Body of pancreas (tissue), 4 donors: ENCODE data around the gene SEC22C. TPM values are rescaled to one million over a fixed set of nuclear protein-coding genes. Genes with fewer than 3 reads are reported as not detected.
"Not testable (repeated sequence)": the region's sequence is repeated elsewhere in the genome, so short reads cannot be mapped to it uniquely, and the experiment has no call there.

Source experiments
- ATAC-seq: fragments of 150-250 bp; one replicate; pipeline ENCODE4 v1.9.1; 2016
- DNase-seq, 4 donors: peaks; one replicate each; pipeline ENCODE4 v3.0.0-alpha.2; 2019
- H3K27ac ChIP-seq, 4 donors: fragments of 200-600 bp; sonication (generic); 1 replicate in 3 of 4; 2 replicates in 1 of 4; pipeline versions ENCODE4 v1.5.1 to v1.6.1; 2016 to 2019; ENCODE audit warnings: mild to moderate bottlenecking in 1 of 4, mixed read lengths in 1 of 4, moderate library complexity in 1 of 4
- H3K27me3 ChIP-seq, 2 donors: fragments of 200-600 bp; sonication (generic); one replicate each; pipeline ENCODE4 v1.6.0; 2016; ENCODE audit warnings: mild to moderate bottlenecking in 1 of 2
- H3K36me3 ChIP-seq, 2 donors: fragments of 200-600 bp; sonication (generic); replicated peaks in 1 of 2; 2 replicates each; pipeline ENCODE4 v1.5.1; 2016; ENCODE audit warnings: low read depth in 2 of 2; ENCODE audit not compliant: insufficient read depth in 1 of 2
- H3K4me1 ChIP-seq: fragments of 200-600 bp; sonication (generic); one replicate; pipeline ENCODE4 v1.6.0; 2016
- H3K4me3 ChIP-seq, 2 donors: fragments of 200-600 bp; sonication (generic); 1 replicate in 1 of 2; 2 replicates in 1 of 2; pipeline ENCODE4 v1.5.1; 2016 to 2019
- H3K9me3 ChIP-seq, 3 donors: fragments of 200-600 bp; sonication (generic); 1 replicate in 2 of 3; 2 replicates in 1 of 3; pipeline ENCODE4 v1.5.1; 2016
- POLR2A ChIP-seq, 3 donors: fragments of 450-650 bp; IDR thresholded peaks; one replicate each; pipeline ENCODE4 v1.6.1; 2016; ENCODE audit warnings: antibody characterized with exemption in 3 of 3, mild to moderate bottlenecking in 2 of 3
- WGBS, 2 donors: methylation state at CpG; one replicate each; pipeline ENCODE4 v1.1.5; 2017; 5-methylcytosine and 5-hydroxymethylcytosine counted together
- intact Hi-C: fragments of 100-400 bp; cut with DNase I; formaldehyde crosslinking; loops from one replicate; pipeline ENCODE4 v1.15.1; 2023
- total RNA-seq, 2 donors: library from RNA; depleted of rRNA; stranded (reverse); fragments of >200 nt; gene quantifications; one replicate each; pipeline ENCODE4 v1.1.0, GENCODE V29; 2016
- TF ChIP-seq, protein P1 (sequence below), 7 experiments: fragments of 450-650 bp in 4 of 7; fragments of 200-600 bp in 3 of 7; sonication (generic) in 3 of 7; IDR thresholded peaks; one replicate each; pipeline ENCODE4 v1.5.1; 2016 to 2019; ENCODE audit warnings: antibody characterized with exemption in 7 of 7

Gene SEC22C
- total RNA-seq, 2 donors from 2014 or later: 23.1 to 30.9 TPM

DNA sequence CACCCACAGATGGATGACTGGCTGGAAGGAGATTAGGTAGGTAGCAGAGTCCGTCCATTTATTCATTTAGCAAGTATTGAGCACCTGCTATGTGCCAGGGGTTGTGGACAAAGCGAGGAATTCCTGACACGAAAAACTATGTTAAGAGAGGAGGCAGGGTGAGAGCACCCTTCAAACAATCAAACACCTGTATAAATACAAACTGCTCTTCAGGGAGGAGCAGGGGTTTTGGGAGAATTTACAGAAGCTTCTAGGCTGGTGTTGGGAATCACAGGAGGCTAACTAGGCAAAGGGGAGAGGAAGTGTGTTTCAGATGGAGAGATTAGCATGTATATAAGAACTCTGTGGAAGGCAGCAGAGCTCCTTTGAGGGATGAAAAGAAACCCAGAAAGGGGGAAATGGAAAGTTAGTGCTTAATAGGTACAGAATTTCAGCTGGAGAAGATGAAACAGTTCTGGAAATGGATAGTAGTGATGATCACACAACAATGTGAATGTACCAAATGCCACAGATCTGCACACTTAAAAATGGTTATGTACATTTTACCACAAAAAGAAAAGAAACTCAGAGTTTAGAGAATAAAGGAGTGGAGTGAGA, 805 bp upstream of the SEC22C start:
- H3K27me3 ChIP-seq: no peaks in the 10 kb centered on the region
- H3K9me3 ChIP-seq: no peaks in the 10 kb centered on the region
- H3K27ac ChIP-seq: peak overlapping the region; percentile 74 to 93 (median 90)
- peaks cover 23% of the 10 kb centered on the region for H3K4me1 ChIP-seq
- WGBS, 2 donors: 0 to 1% methylated on average over 3 of the region's 3 CpGs
- no peak for TF ChIP-seq POLR2A (IDR thresholded peaks at IDR 0.05)
- TF ChIP-seq, protein P1, sequence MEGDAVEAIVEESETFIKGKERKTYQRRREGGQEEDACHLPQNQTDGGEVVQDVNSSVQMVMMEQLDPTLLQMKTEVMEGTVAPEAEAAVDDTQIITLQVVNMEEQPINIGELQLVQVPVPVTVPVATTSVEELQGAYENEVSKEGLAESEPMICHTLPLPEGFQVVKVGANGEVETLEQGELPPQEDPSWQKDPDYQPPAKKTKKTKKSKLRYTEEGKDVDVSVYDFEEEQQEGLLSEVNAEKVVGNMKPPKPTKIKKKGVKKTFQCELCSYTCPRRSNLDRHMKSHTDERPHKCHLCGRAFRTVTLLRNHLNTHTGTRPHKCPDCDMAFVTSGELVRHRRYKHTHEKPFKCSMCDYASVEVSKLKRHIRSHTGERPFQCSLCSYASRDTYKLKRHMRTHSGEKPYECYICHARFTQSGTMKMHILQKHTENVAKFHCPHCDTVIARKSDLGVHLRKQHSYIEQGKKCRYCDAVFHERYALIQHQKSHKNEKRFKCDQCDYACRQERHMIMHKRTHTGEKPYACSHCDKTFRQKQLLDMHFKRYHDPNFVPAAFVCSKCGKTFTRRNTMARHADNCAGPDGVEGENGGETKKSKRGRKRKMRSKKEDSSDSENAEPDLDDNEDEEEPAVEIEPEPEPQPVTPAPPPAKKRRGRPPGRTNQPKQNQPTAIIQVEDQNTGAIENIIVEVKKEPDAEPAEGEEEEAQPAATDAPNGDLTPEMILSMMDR (IDR thresholded peaks at IDR 0.05): no peak
- H3K36me3 ChIP-seq: no peaks in the 10 kb centered on the region
- DNase-seq (no peak), ATAC-seq (no peak)
- H3K4me3 ChIP-seq: peak overlapping the region in 1 of 2 donors; percentile 69
- intact Hi-C loops: no loop called here

DNA sequence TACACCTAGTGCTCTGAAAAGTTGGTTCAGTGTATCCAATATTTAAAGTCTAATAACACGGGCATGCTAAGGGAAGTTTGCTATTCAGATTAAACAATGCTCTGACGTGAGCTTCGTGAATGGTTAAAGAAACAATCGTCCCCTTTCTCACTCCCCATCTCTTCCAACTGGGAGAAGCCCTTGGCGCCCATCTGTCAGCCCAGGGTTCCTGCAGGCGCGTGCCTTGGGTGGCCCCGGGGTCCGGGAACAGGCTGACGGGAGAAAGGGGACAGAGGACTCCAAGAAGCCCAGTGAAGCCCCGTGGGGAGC, 413 bp downstream of the SEC22C start:
- peak overlapping the region; percentile 64 to 69 for H3K4me3 ChIP-seq
- ATAC-seq (no peak), DNase-seq (no peak)
- peak overlapping the region; percentile 74 to 93 (median 90) for H3K27ac ChIP-seq
- H3K9me3 ChIP-seq: no peaks in the 10 kb centered on the region
- intact Hi-C loops: no loop called here
- TF ChIP-seq POLR2A (IDR thresholded peaks at IDR 0.05): no peak
- TF ChIP-seq, protein P1 (IDR thresholded peaks at IDR 0.05): no peak
- H3K27me3 ChIP-seq: no peaks in the 10 kb centered on the region
- H3K36me3 ChIP-seq: no peaks in the 10 kb centered on the region
- H3K4me1 ChIP-seq: peaks cover 23% of the 10 kb centered on the region
- WGBS, 2 donors: 0% methylated on average over 7 to 11 of the region's 11 CpGs

DNA sequence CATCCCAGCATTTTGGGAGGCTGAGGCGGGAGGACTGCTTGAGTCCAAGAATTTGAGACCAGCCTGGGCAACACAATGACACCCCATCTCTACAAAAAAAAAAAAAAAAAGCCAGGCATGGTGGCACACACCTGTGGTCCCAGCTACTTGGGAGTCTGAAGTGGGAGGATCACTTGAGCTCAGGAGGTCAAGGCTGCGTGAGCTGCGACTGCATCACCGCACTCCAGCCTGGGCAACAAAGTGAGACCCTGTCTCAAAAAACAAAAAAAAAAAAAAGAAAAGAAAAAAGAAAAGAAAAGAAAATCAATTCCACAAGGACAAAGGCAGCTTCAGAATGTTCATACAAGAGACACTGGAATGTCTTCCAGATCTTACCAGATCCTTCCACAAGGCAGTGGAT, 2.4 kb downstream of the SEC22C start:
- H3K9me3 ChIP-seq, H3K27me3 ChIP-seq, H3K4me3 ChIP-seq, DNase-seq, H3K36me3 ChIP-seq, intact Hi-C loops, H3K27ac ChIP-seq, ATAC-seq: not testable (repeated sequence)
- H3K4me1 ChIP-seq: peaks cover 23% of the 10 kb centered on the region
- 98 to 100% methylated on average over 4 of the region's 4 CpGs for WGBS, 2 donors

DNA sequence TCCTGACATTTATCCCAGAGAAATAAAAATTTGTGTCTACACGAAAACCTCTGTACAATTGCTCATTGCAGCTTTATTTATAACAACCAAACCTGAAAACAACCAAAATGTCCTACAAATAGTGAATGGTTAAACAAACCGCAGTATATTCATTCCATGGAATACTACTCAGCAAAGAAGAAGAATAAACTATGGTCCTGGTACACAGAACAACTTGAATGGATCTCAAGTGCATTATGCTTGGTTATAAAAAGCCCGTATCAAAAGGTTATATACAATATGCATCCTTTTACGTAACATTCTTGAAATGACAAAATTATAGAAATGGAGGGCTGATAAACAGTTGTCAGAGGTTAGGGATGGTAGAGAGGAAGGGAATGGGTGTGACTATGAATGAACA, 3.7 kb downstream of the SEC22C start:
- no peak overlapping the region for H3K27ac ChIP-seq
- ATAC-seq (no peak), DNase-seq (no peak)
- H3K36me3 ChIP-seq: no peaks in the 10 kb centered on the region
- no peak for TF ChIP-seq POLR2A (IDR thresholded peaks at IDR 0.05)
- H3K9me3 ChIP-seq: no peaks in the 10 kb centered on the region
- peaks cover 23% of the 10 kb centered on the region for H3K4me1 ChIP-seq
- 93 to 98% methylated on average over 4 of the region's 4 CpGs for WGBS, 2 donors
- H3K4me3 ChIP-seq: no peak overlapping the region
- intact Hi-C loops: no loop called here
- H3K27me3 ChIP-seq: no peaks in the 10 kb centered on the region

DNA sequence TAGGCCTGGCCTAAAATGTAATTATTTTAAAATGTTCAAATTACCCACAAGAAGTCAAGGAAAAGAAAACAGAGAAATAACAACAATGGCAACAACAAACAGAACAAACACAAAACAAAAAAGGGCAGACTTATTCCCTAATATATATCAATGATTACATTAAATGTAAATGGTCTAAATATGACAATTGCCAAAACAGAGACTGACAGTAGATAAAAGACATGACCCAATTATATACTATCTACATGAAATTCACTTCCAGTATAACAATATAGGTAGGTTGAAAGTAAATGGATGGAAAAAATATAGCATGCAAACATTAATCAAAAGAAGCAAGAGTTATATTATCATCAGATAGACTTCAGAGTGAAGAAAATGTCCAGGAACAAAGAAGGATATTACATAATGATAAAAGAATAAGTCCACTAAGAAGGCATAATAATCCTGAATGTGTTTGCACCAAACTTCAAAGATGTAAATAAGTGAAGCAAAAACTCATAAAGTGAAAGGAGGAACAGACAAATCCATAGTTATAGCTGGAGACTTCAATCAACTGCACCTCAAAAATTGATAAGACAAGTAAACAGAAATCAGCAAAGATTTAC, 6.5 kb downstream of the SEC22C start:
- H3K27ac ChIP-seq: no peak overlapping the region
- H3K4me3 ChIP-seq: no peak overlapping the region
- no peaks in the 10 kb centered on the region for H3K36me3 ChIP-seq
- no peaks in the 10 kb centered on the region for H3K9me3 ChIP-seq
- DNase-seq (no peak), ATAC-seq (no peak)
- intact Hi-C loops: no loop called here
- H3K4me1 ChIP-seq: peaks cover 8% of the 10 kb centered on the region
- TF ChIP-seq, protein P1 (IDR thresholded peaks at IDR 0.05): no peak
- no peak for TF ChIP-seq POLR2A (IDR thresholded peaks at IDR 0.05)
- H3K27me3 ChIP-seq: no peaks in the 10 kb centered on the region

DNA sequence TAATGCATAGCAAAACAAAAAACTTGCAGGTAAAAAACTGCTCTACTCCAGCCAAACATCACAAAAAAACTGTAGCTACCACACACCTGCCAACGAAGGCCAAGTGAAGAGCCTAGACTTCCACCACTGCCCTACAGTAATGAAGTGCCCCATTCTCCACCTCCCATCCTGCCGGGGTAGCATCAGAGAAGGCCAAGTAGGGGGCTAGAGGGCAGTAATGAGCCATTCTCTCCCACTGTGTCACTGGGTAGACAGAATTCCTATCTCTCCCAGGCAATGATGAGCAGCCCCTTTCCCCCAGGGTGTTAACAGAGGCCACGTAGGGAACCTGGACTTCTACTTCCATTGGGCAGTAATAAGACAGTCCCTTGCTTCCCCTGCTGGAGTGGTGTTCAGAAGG, 9.5 kb downstream of the SEC22C start:
- DNase-seq: peak in 3 of 4 donors; percentile 25 to 46 (median 26)
- WGBS, 2 donors: 71 to 81% methylated on average over 3 of the region's 3 CpGs

More for the DNA sequence above, 9.5 kb downstream of the SEC22C start:
- Histone ChIP-seq H3K36me3 (peaks cover 0 to 6% of the 10 kb centered on the region in 2 donors), H3K4me3 (no peak overlapping the region), H3K4me1 (no peaks in the 10 kb centered on the region), H3K9me3 (no peaks in the 10 kb centered on the region), H3K27me3 (no peaks in the 10 kb centered on the region), H3K27ac (no peak overlapping the region)
- no peak for TF ChIP-seq POLR2A (IDR thresholded peaks at IDR 0.05)
- TF ChIP-seq, protein P1 (IDR thresholded peaks at IDR 0.05): peak in 5 of 7 experiments; percentile 12 to 32 (median 29)
- intact Hi-C loops: no loop called here
- ATAC-seq: no peak
